GM12878 (cell line): Measurements from ENCODE around the gene FOSB. TPM values are rescaled to one million over a fixed set of nuclear protein-coding genes. Genes with fewer than 3 reads are reported as not detected.

Experiments used
- ATAC-seq: fragments of 200-7000 bp; cut with Tn5 transposase; 3 replicates; pipeline ENCODE4 v1.9.1; 2020; ENCODE audit warnings: mild to moderate bottlenecking, moderate library complexity
- BruUV-seq: library from RNA; stranded (reverse); fragments of 400-500 nt; replicated peaks from 2 replicates; lab custom pipeline; 2021; lab: Mats Ljungman, UMichigan
- CTCF ChIA-PET: fragments of 300-600 bp; sonication (Branson Sonifier 250); formaldehyde crosslinking; extraction: SDS; loops from one replicate; lab custom pipeline; 2021; ENCODE audit warnings: inconsistent platforms; lab: Yijun Ruan, JAX
- POLR2A ChIA-PET: fragments of 350-600 bp; formaldehyde crosslinking; extraction: SDS; loops from one replicate; lab custom pipeline; 2021; ENCODE audit warnings: inconsistent platforms; lab: Charles Lee
- RAD21 ChIA-PET: fragments of 300-600 bp; sonication (Branson Sonifier 250); formaldehyde crosslinking; loops from one replicate; lab custom pipeline; 2023; ENCODE audit warnings: antibody characterized with exemption; ENCODE audit not compliant: unreplicated experiment; lab: Charles Lee
- SMC1A ChIA-PET: fragments of 300-600 bp; sonication (Branson Sonifier 250); formaldehyde crosslinking; loops from one replicate; lab custom pipeline; 2023; ENCODE audit not compliant: unreplicated experiment, uncharacterized antibody; lab: Charles Lee
- DNase-seq: peaks from one replicate; pipeline ENCODE4 v3.0.0-alpha.2; 2011; ENCODE audit warnings: low read depth, low spot score
- FAIRE-seq: peaks from 3 replicates; lab custom pipeline; 2011; peaks lifted over from hg19 to GRCh38; lab: Jason Lieb, UNC
- H2AFZ ChIP-seq: 2 replicates; pipeline ENCODE4 v1.6.0; 2011; ENCODE audit warnings: low read depth, low read length, control low read depth; ENCODE audit not compliant: control insufficient read depth
- H3K27ac ChIP-seq: 2 replicates; pipeline ENCODE4 v1.5.1; 2011; ENCODE audit warnings: control low read depth; ENCODE audit not compliant: control insufficient read depth, insufficient read depth
- H3K27me3 ChIP-seq, 2 experiments: replicated peaks in 1 of 2; 2 replicates each; pipeline versions ENCODE4 v1.6.0 to v1.6.1; 2011; ENCODE audit warnings: low read length in 1 of 2; ENCODE audit not compliant: control insufficient read depth in 2 of 2, insufficient read depth in 2 of 2
- H3K36me3 ChIP-seq, 2 experiments: 2 replicates each; pipeline ENCODE4 v1.5.1; 2011; ENCODE audit warnings: low read length in 1 of 2; ENCODE audit not compliant: control insufficient read depth in 2 of 2, insufficient read depth in 2 of 2
- H3K4me1 ChIP-seq: 2 replicates; pipeline ENCODE4 v1.6.1; 2011; ENCODE audit warnings: mild to moderate bottlenecking, low read length, moderate library complexity, mixed read lengths; ENCODE audit not compliant: control insufficient read depth, insufficient read depth
- H3K4me2 ChIP-seq: 2 replicates; pipeline ENCODE4 v1.6.0; 2011; ENCODE audit warnings: control low read depth; ENCODE audit not compliant: control insufficient read depth, insufficient read depth
- H3K4me3 ChIP-seq: fragments of 200-600 bp; sonication (generic); 2 replicates; pipeline ENCODE4 v1.5.1; 2016
- H3K79me2 ChIP-seq: 2 replicates; pipeline ENCODE4 v1.6.0; 2011; ENCODE audit warnings: low read length; ENCODE audit not compliant: control insufficient read depth, insufficient read depth
- H3K9ac ChIP-seq: 2 replicates; pipeline ENCODE4 v1.8.0; 2011; ENCODE audit warnings: low read length, control low read depth, mixed read lengths; ENCODE audit not compliant: control insufficient read depth, insufficient read depth
- H3K9me3 ChIP-seq: replicated peaks from 3 replicates; pipeline ENCODE4 v1.5.1; 2011; ENCODE audit warnings: mild to moderate bottlenecking, low read length; ENCODE audit not compliant: control insufficient read depth, insufficient read depth
- H4K20me1 ChIP-seq: 2 replicates; pipeline ENCODE4 v1.6.0; 2011; ENCODE audit not compliant: control insufficient read depth, insufficient read depth
- FOXM1 ChIP-seq: IDR thresholded peaks from 2 replicates; pipeline ENCODE4 v1.6.1; 2012; ENCODE audit warnings: low read depth, mild to moderate bottlenecking, inconsistent platforms, low read length, moderate library complexity
- NR2C1 ChIP-seq: fragments of 450-650 bp; IDR thresholded peaks from 2 replicates; pipeline ENCODE4 v1.6.1; 2017; ENCODE audit warnings: antibody characterized with exemption, mild to moderate bottlenecking, moderate library complexity
- NR2F1 ChIP-seq: fragments of 450-650 bp; conservative IDR thresholded peaks from 2 replicates; pipeline ENCODE4 v1.6.1; 2017; ENCODE audit warnings: mild to moderate bottlenecking
- SIN3A ChIP-seq: IDR thresholded peaks from 2 replicates; pipeline ENCODE4 v1.6.1; 2012; ENCODE audit warnings: low read depth, low read length, improper control_type of control experiment
- WGBS: methylation state at CpG from one replicate; pipeline ENCODE4 v1.1.6; 2016; ENCODE audit warnings: low lambda C conversion rate; ENCODE audit not compliant: insufficient replicate concordance, insufficient coverage; ENCODE audit errors: missing lambda C conversion rate; 5-methylcytosine and 5-hydroxymethylcytosine counted together
- in situ Hi-C: fragments of 300-500 bp; cut with MboI; formaldehyde crosslinking; loops from 9 replicates; pipeline ENCODE4 v1.14.3; 2018; ENCODE audit warnings: mixed read lengths
- intact Hi-C: fragments of 100-400 bp; cut with micrococcal nuclease; formaldehyde crosslinking; loops from one replicate; pipeline ENCODE4 v1.14.2; 2022; ENCODE audit not compliant: unreplicated experiment
- polyA plus RNA-seq, 11 experiments: library from polyadenylated mRNA; depleted of rRNA in 4 of 11; unstranded in 6 of 11; stranded (reverse) in 5 of 11; fragments of >200 nt; fragmentation: Nextera tagmentation in 4 of 11; fragmentation: Illumina TruSeq in 1 of 11; extraction: Ambion mirVana in 4 of 11; extraction: Trizol in 1 of 11; gene quantifications; 1 replicate in 1 of 11; 2 replicates in 10 of 11; pipeline versions ENCODE4 v1.2.1 to v1.2.3, GENCODE V29; 2011 to 2016; ENCODE audit warnings: inconsistent platforms in 2 of 11, missing spikeins in 2 of 11, low read depth in 1 of 11
- total RNA-seq, 4 experiments: library from RNA; depleted of rRNA in 3 of 4; stranded (reverse); fragments of >200 nt in 3 of 4; fragmentation: Illumina TruSeq in 1 of 4; extraction: Trizol in 1 of 4; gene quantifications; 2 replicates each; pipeline versions ENCODE4 v1.2.1 to v1.2.3, GENCODE V29; 2013 to 2021
- TF ChIP-seq, protein P1 (sequence below): fragments of 450-650 bp; IDR thresholded peaks from 2 replicates; pipeline ENCODE4 v1.6.1; 2016; ENCODE audit warnings: mild to moderate bottlenecking

Gene FOSB
- total and polyA plus RNA-seq, 10 of the 15 experiments (the other 5 are each of a cell fraction or from before 2014, with no cell fraction given) = 0.06 to 0.56 (median 0.26) TPM

DNA sequence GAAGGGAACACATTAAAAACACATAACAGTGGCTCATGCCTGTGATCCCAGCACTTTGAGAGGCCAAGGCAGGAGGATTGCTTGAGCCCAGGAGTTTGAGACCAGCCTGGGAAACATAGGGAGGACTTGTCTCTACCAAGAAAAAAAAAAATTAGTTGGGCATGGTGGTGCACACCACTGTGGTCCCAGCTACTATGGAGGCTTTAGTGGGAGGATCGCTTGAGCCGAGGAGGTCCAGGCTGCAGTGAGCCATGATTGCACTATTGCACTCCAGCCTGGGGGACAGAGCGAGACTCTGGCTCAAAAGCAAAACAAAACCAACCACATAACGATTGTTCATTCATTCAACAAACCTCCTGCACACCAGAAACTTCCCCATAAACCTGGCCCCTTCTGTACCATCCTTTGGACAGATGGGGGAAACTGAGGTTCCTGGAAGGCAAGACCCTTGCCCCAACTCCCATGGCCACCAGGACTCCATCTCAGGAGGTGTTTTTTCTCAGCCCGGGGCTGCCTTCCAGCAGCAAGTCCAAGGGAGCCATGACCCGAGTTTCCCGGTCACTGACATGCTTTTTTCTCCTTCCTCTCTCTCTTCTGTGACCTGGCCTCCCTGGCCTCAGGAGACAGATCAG lies 4.3 kb downstream of the FOSB start:
- Histone ChIP-seq H3K4me3 (no peak overlapping the region), H3K4me2 (no peak overlapping the region), H4K20me1 (peaks cover 3% of the 10 kb centered on the region; the same call in 1 of the 2 replicates), H2AFZ (no peak overlapping the region), H3K4me1 (peaks cover 14% of the 10 kb centered on the region), H3K27ac (no peak overlapping the region), H3K36me3 (no peaks in the 10 kb centered on the region), H3K9ac (no peak overlapping the region), H3K27me3 (peaks cover 0 to 2% of the 10 kb centered on the region in 2 experiments; a peak in 2 of 4 replicates), H3K9me3 (no peaks in the 10 kb centered on the region), H3K79me2 (no peaks in the 10 kb centered on the region)
- RAD21 ChIA-PET = no interaction called here
- ATAC-seq (no peak), FAIRE-seq (no peak), DNase-seq (no peak)
- CTCF ChIA-PET = interaction anchor here (1.1 to 1.6 kb wide), 2 partner anchors 33 to 41 kb away, joined by 3 to 7 read pairs; no protein-coding TSS in a partner anchor
- in situ Hi-C loops (loop anchor here (25.0 kb wide), 1 partner anchor 1710 kb away; the partner anchor contains the start of gene SMG9), intact Hi-C loops (loop anchor here (10.0 kb wide), 1 partner anchor 397 kb away; the partner anchor contains the start of genes GEMIN7 and ZNF296)
- TF ChIP-seq SIN3A (no peak), NR2F1 (no peak), NR2C1 (no peak), FOXM1 (no peak)
- TF ChIP-seq, protein P1, sequence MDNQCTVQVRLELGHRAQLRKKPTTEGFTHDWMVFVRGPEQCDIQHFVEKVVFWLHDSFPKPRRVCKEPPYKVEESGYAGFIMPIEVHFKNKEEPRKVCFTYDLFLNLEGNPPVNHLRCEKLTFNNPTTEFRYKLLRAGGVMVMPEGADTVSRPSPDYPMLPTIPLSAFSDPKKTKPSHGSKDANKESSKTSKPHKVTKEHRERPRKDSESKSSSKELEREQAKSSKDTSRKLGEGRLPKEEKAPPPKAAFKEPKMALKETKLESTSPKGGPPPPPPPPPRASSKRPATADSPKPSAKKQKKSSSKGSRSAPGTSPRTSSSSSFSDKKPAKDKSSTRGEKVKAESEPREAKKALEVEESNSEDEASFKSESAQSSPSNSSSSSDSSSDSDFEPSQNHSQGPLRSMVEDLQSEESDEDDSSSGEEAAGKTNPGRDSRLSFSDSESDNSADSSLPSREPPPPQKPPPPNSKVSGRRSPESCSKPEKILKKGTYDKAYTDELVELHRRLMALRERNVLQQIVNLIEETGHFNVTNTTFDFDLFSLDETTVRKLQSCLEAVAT = no peak
- SMC1A ChIA-PET = interaction anchor here (1.3 kb wide), 1 partner anchor 14 kb away, joined by 4 read pairs; no protein-coding TSS in a partner anchor
- no TSS peak for BruUV-seq
- 27% methylated on average over 7 of the region's 7 CpGs for WGBS
- POLR2A ChIA-PET = no interaction called here
